Caco-2 (cell line): ENCODE data around the gene OTUD1. TPM values are rescaled to one million over a fixed set of nuclear protein-coding genes. Genes with fewer than 3 reads are reported as not detected.

Source experiments
- BruUV-seq: library from RNA; stranded (reverse); fragments of 400-500 nt; replicated peaks from 2 replicates; lab custom pipeline; 2021; lab: Mats Ljungman, UMichigan
- CTCF ChIA-PET: fragments of 300-600 bp; sonication (Branson Sonifier 250); formaldehyde crosslinking; loops from one replicate; lab custom pipeline; 2022; ENCODE audit warnings: antibody characterized with exemption; lab: Charles Lee
- POLR2A ChIA-PET: fragments of 300-600 bp; sonication (Branson Sonifier 250); formaldehyde crosslinking; loops from one replicate; lab custom pipeline; 2022; ENCODE audit warnings: antibody characterized with exemption; lab: Charles Lee
- DNase-seq, 2 experiments: peaks; one replicate each; pipeline versions ENCODE4 v3.0.0 to v3.0.0-alpha.2; 2020 to 2022
- H3K27me3 ChIP-seq: replicated peaks from 2 replicates; pipeline ENCODE4 v1.6.0; 2011; ENCODE audit warnings: low read length; ENCODE audit not compliant: control insufficient read depth, insufficient read depth
- H3K36me3 ChIP-seq: 2 replicates; pipeline ENCODE4 v1.5.1; 2011; ENCODE audit warnings: low read length; ENCODE audit not compliant: control insufficient read depth, insufficient read depth
- H3K4me1 ChIP-seq: fragments of 250-450 bp; sonication (Bioruptor Pico); 2 replicates; pipeline ENCODE4 v1.5.1; 2020; ENCODE audit warnings: mild to moderate bottlenecking
- H3K4me3 ChIP-seq: 2 replicates; pipeline ENCODE4 v1.5.1; 2011; ENCODE audit warnings: low read depth, mild to moderate bottlenecking, control low read depth, low read length
- H3K9me3 ChIP-seq: fragments of 250-450 bp; sonication (Bioruptor Pico); 2 replicates; pipeline ENCODE4 v1.5.1; 2020; ENCODE audit warnings: mild to moderate bottlenecking, moderate library complexity
- H3K27ac Mint-ChIP-seq: one replicate; pipeline ENCODE4 v1.8.0; 2022; ENCODE audit warnings: mixed read lengths; ENCODE audit not compliant: unreplicated experiment
- H3K27me3 Mint-ChIP-seq: one replicate; pipeline ENCODE4 v1.8.0; 2022; ENCODE audit warnings: mixed read lengths; ENCODE audit not compliant: insufficient read depth, unreplicated experiment
- H3K36me3 Mint-ChIP-seq: one replicate; pipeline ENCODE4 v1.8.0; 2022; ENCODE audit warnings: mild to moderate bottlenecking, mixed read lengths; ENCODE audit not compliant: insufficient read depth, unreplicated experiment
- H3K4me1 Mint-ChIP-seq: one replicate; pipeline ENCODE4 v1.8.0; 2022; ENCODE audit warnings: low read depth, mixed read lengths; ENCODE audit not compliant: unreplicated experiment
- H3K4me3 Mint-ChIP-seq: one replicate; pipeline ENCODE4 v1.8.0; 2022; ENCODE audit warnings: mild to moderate bottlenecking, moderate library complexity, mixed read lengths; ENCODE audit not compliant: unreplicated experiment
- H3K9me3 Mint-ChIP-seq: one replicate; pipeline ENCODE4 v1.8.0; 2022; ENCODE audit warnings: mixed read lengths; ENCODE audit not compliant: unreplicated experiment
- intact Hi-C: fragments of 100-400 bp; cut with micrococcal nuclease; formaldehyde crosslinking; loops from one replicate; pipeline ENCODE4 v1.10.0; 2022; ENCODE audit not compliant: unreplicated experiment
- total RNA-seq: library from RNA; stranded (reverse); gene quantifications from 2 replicates; pipeline ENCODE4 v1.2.3, GENCODE V29; 2022
- TF ChIP-seq, protein P1 (sequence below), 2 experiments: fragments of 200-600 bp in 1 of 2; IDR thresholded peaks; 1 replicate in 1 of 2; 2 replicates in 1 of 2; pipeline versions ENCODE4 v1.5.1 to v1.8.0; 2011 to 2022; ENCODE audit warnings: antibody characterized with exemption in 1 of 2, control low read depth in 1 of 2, inconsistent platforms in 1 of 2, low read depth in 1 of 2, low read length in 1 of 2, mild to moderate bottlenecking in 1 of 2, moderate library complexity in 1 of 2; ENCODE audit not compliant: insufficient read depth in 1 of 2, severe bottlenecking in 1 of 2, unreplicated experiment in 1 of 2

OTUD1 gene
- total RNA-seq, 1 experiment from 2014 or later: 10.7 TPM

DNA sequence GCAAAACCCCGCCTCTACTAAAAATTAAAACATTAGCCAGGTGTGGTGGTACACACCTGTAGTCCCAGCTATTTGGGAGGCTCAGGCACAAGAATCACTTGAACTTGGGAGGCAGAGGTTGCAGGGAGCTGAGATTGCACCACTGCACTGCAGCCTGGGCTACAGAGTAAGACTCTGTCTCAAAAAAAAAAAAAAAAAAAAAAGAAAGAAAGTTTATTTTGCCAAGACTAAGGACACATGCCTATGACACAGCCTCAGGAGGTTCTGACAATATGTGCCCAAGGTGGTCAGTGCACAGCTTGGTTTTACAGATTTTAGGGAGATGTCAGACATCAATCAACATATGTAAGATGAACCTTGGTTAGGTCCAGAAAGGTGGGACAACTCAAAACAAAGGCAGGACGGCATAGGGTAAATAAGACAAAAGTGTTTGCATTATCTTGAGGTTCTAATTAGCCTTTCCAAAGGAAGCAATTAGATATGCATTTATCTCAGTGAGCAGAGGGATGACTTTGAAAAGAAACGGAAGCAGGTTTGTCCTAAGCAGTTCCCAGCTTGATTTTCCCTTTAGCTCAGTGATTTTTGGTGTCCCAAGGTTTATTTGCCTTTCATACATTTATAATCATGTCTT is 20.7 kb upstream of the OTUD1 start:
- Histone ChIP-seq H3K4me1 (peaks cover 12% of the 10 kb centered on the region), H3K36me3 (no peaks in the 10 kb centered on the region), H3K4me3 (no peak overlapping the region), H3K27me3 (no peaks in the 10 kb centered on the region), H3K9me3 (no peaks in the 10 kb centered on the region)
- Mint-ChIP-seq H3K4me3 (no peak overlapping the region), H3K27ac (no peak overlapping the region), H3K9me3 (no peaks in the 10 kb centered on the region), H3K4me1 (peaks cover 13% of the 10 kb centered on the region), H3K36me3 (no peaks in the 10 kb centered on the region), H3K27me3 (peaks cover 4% of the 10 kb centered on the region)
- TF ChIP-seq, protein P1, sequence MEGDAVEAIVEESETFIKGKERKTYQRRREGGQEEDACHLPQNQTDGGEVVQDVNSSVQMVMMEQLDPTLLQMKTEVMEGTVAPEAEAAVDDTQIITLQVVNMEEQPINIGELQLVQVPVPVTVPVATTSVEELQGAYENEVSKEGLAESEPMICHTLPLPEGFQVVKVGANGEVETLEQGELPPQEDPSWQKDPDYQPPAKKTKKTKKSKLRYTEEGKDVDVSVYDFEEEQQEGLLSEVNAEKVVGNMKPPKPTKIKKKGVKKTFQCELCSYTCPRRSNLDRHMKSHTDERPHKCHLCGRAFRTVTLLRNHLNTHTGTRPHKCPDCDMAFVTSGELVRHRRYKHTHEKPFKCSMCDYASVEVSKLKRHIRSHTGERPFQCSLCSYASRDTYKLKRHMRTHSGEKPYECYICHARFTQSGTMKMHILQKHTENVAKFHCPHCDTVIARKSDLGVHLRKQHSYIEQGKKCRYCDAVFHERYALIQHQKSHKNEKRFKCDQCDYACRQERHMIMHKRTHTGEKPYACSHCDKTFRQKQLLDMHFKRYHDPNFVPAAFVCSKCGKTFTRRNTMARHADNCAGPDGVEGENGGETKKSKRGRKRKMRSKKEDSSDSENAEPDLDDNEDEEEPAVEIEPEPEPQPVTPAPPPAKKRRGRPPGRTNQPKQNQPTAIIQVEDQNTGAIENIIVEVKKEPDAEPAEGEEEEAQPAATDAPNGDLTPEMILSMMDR (IDR thresholded peaks at IDR 0.05; ENCODE audit: insufficient read depth in 1 of 2, low read depth in 1 of 2, low read length in 1 of 2, severe bottlenecking in 1 of 2, unreplicated experiment in 1 of 2): no peak
- BruUV-seq: no TSS peak
- CTCF ChIA-PET: no interaction called here
- POLR2A ChIA-PET: no interaction called here
- no peak for DNase-seq
- intact Hi-C loops: no loop called here

DNA sequence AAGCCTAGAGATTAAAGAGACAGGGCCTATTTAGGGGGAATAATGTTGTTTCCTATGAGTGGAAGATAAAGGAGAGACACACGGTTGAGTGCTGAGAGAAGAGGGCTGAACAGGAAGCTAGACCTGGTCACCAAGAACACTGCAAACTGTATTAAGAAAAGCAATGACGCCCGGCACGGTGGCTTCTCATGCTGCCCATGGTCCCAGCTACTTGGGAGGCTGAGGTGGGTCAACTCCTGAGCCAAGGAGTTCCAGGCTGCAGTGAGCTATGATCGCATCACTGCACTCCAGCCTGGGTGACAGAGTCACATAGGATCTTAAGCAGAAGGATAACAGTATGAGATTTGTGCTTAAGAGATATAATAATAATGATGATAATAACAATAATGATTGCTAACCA is 19.7 kb upstream of the OTUD1 start:
- intact Hi-C loops: no loop called here
- Histone ChIP-seq H3K36me3 (no peaks in the 10 kb centered on the region), H3K4me3 (no peak overlapping the region), H3K4me1 (peaks cover 12% of the 10 kb centered on the region), H3K9me3 (no peaks in the 10 kb centered on the region), H3K27me3 (no peaks in the 10 kb centered on the region)
- no peak for DNase-seq
- no peak overlapping the region for H3K27ac Mint-ChIP-seq
- no peaks in the 10 kb centered on the region for H3K9me3 Mint-ChIP-seq
- peaks cover 13% of the 10 kb centered on the region for H3K4me1 Mint-ChIP-seq
- ChIA-PET POLR2A (no interaction called here), CTCF (no interaction called here)
- peaks cover 4% of the 10 kb centered on the region for H3K27me3 Mint-ChIP-seq
- TF ChIP-seq, protein P1 (IDR thresholded peaks at IDR 0.05; ENCODE audit: insufficient read depth in 1 of 2, low read depth in 1 of 2, low read length in 1 of 2, severe bottlenecking in 1 of 2, unreplicated experiment in 1 of 2): no peak
- H3K36me3 Mint-ChIP-seq: no peaks in the 10 kb centered on the region
- no TSS peak for BruUV-seq
- no peak overlapping the region for H3K4me3 Mint-ChIP-seq

DNA sequence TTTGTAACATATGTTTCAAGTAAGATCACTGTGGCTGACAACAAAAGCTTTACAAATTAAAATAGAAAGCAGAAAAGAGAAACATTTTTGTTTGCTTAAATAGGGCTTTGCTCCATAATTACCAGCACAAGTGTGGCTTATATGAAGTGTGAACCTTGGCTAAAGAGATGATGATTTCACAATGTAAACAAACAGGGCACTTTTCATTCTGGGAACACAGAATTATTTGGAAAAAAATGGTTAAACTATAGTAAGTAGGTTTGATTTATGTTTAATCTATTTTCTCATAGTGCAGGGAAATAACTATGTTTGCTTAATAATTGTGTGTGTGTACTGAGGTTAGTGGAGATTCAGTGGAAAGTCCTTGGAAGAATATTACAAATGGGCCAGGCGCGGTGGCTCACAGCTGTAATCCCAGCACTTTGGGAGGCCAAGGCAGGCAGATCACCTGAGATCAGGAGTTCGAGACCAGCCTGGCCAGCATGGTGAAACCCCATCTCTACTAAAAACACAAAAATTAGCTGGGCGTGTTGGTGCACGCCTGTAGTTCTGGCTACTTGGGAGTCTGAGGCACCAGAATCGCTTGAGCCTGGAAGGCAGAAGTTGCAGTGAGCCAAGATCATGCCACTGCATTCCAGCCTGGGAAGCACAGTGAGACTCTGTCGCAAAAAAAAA is 19.1 kb upstream of the OTUD1 start:
- Mint-ChIP-seq H3K4me3 (no peak overlapping the region), H3K27ac (no peak overlapping the region), H3K36me3 (no peaks in the 10 kb centered on the region), H3K27me3 (peaks cover under 1% of the 10 kb centered on the region), H3K9me3 (no peaks in the 10 kb centered on the region), H3K4me1 (peaks cover 13% of the 10 kb centered on the region)
- Histone ChIP-seq H3K4me3 (no peak overlapping the region), H3K36me3 (no peaks in the 10 kb centered on the region), H3K9me3 (no peaks in the 10 kb centered on the region), H3K27me3 (no peaks in the 10 kb centered on the region), H3K4me1 (peaks cover 12% of the 10 kb centered on the region)
- no peak for DNase-seq
- CTCF ChIA-PET: interaction anchor here (0.6 to 0.7 kb wide), 5 partner anchors 19 to 335 kb away, joined by 3 to 9 read pairs (median 3); partner anchors contain the start of gene OTUD1
- BruUV-seq: no TSS peak
- POLR2A ChIA-PET: no interaction called here
- TF ChIP-seq, protein P1 (IDR thresholded peaks at IDR 0.05; ENCODE audit: insufficient read depth in 1 of 2, low read depth in 1 of 2, low read length in 1 of 2, severe bottlenecking in 1 of 2, unreplicated experiment in 1 of 2): no peak
- intact Hi-C loops: no loop called here
